GF-D8 (cell line): ENCODE measurements around the gene FGF22.
A peak's percentile ranks its signal among the peaks of the same experiment; 100 is the strongest.
"Not testable (repeated sequence)": the region's sequence is repeated elsewhere in the genome, so short reads cannot be mapped to it uniquely, and the experiment has no call there.

ENCODE experiments used
- DNase-seq: peaks from one replicate; lab custom pipeline; 2025; lab: John Stamatoyannopoulos, UW

Gene FGF22

DNA sequence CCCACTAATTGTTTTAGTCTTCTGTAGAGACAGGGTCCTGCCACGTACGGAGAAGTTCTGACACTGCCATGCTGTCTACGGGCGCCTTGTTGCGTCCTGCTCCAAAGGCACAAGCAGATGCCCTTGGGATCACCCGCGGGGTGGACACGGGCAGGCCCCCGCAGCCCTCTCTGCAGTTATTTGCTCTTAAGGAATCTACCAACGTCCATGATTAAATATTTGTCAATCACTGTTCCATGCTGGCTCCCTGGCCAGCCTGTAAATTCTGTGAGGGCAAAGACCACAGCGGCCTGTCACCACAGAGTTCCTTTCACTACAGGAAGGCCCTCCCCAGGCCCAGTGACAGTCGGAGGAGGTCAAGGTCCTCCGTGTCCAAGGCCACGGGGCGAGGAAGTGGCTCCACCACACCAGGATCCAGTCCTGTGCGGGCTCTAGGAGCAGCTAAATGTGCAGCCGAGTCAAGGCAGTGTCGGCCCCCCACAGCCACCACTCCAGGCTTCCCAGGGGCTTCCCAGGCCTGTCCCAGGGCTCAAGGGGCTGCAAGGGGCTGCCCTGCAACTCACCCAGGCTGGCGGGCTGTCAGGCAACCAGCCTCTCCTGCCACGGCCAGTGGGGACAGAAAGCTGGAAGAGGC, 21.2 kb downstream of the FGF22 start:
- DNase-seq = no peak

DNA sequence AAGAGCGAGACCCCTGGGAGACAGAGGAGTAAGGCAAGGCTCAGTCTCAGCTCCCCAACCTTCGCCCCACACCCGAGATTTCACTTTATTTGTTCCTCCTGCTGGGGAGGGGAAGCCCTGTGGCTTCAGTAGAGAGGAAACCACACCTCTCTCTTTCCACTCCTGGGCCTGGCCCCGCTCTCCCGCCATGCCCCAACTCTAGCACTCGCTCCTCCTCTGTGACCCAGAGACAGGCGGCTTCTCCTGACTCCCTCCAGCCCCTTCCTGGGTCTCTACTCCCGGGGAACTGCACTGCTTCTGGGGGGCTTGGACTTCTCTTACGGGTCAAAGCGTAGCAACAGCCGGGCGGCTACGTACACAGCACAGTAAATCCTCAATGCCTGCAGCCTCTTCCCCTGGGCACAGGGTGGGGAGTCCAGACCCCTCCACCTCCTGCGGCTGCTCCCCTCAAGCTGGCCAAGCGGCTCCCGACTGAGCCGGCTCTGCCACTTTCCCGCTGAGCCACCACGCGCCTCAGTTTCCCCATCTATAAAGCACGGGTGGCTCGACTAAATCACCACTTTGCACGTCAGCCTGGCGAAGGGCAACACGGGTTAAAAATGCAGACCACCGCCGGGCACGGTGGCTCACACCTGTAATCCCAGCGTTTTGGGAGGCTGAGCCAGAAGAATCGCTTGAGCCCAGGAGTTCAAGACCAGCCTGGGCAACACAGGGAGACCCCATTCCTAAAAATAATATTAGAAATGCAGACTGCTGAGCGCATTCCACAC, 21.9 kb downstream of the FGF22 start:
- peak; percentile 40 for DNase-seq

DNA sequence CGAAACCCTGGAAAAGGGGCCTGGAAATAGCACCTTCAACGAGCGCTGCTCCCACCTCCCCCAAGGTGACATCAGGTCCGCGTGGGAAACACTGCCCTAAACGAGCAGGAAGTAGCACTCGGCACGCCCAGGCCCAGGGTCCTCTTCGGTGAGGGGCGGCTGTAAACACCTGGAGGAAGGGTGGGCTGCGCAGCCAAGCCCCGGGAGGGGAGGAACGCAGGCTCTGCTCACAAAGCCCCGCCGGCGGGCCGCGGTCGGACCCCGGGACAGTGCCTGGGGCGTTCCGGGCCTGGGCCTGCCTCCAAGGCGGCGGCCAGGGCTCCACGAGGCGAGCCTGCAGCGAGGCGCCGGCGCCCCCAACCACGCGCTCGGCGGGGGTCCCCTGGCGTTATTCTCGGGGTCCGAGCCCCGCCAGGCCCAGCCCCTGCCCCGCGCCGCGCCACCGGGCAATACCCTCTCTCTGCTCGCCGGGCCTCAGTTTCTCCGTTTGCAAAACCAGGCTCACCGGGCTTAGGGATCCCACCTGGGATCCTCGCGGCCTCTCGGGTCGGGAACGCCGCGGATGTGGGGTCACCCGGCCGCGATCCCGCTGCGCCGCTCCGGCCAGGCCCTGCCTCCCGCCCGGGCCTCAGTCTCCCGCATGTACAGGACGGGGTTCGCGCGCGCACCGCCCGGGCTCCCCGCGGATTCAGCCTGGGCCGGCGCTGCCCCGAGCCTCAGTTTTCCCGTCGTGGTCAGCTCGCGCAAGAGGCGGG, 22.7 kb downstream of the FGF22 start:
- no peak for DNase-seq

DNA sequence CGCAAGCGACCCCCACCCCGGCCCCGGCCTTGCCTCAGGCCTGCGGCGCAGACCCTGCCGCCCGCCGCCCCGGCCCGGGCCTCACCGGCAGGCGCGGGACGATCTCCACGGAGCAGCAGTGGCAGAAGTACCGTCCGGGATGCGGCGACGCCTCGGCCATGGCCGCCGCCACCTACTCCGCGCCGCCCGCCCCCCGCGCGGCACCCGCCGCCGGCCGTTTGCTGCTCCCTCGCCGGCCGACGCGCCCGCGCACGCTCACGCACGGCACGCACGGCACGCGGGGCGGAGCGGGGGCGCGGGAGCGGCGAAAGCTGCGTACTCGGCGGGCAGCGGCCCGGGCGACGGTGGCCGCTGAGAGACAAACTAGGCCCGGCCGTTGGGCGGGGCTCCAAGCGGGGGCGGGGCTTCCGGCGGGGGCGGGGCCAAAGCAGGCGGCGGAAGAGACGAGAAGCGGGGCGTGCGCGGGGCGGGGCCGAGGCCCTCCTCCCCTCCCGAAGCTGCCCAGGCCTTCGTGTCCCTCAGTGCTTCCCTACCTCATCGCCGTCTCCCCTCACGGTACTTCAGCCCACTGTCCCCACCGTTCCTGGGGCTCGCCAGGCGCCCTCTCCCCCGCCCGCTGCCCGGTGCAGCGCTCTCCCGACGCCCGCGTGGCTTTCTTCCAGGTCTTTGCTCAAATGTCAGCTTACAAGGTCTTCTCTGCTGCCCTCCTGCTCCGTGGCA, 23.4 kb downstream of the FGF22 start, which contains the start of gene RNF126:
Gene RNF126 (minus strand): TSS at position 253 of the 720 bp plus-strand sequence. CDS start 93 bp downstream, at position 160.
- DNase-seq = peak; percentile 84

DNA sequence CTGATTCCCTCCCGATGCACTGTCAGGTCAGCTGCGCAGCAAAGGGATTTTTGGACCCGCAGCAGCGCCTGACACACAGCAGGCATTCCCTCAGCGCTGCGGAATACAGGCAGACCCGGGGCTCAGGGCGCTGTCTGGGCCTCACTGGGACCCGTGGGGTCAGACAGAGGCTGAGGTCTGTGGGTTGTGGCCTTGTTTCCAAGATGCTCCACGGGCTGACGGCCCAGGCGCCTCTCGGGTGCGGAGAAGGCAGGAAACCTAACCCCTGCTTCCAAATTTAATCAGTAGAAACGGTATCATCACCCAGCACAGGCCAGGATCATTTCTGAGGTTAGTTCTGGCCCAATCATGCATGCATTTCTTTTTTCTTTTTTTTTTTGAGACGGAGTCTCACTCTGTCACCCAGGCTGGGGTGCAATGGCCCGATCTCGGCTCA, 24.0 kb downstream of the FGF22 start:
- peak; percentile 46 for DNase-seq

DNA sequence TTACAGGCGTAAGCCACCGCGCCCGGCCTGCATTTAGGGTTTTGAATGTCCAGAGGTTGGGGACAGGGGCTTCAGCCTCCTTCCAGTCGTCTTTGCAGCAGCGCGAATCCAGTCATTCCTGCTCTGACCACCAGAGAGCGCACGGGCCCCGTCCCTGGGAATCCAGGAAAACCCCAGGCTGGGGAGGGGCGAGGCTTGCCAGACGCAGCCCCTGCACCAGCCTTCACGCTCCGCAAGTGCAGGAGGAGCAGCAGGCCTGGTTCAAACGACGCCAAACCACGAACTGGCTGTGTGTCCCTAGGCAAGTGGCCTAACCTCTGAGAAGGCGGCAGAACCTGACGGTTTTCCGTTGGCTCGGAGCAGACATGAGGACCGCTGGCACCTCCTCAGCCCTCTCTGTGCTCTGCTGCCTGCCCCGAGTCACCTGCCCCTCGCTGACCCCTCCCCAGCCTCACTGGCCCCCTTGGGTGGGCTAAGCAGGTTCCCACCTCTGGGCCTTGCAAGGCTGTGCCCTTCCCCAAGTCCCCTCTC, 25.3 kb downstream of the FGF22 start:
- peak; percentile 49 for DNase-seq

DNA sequence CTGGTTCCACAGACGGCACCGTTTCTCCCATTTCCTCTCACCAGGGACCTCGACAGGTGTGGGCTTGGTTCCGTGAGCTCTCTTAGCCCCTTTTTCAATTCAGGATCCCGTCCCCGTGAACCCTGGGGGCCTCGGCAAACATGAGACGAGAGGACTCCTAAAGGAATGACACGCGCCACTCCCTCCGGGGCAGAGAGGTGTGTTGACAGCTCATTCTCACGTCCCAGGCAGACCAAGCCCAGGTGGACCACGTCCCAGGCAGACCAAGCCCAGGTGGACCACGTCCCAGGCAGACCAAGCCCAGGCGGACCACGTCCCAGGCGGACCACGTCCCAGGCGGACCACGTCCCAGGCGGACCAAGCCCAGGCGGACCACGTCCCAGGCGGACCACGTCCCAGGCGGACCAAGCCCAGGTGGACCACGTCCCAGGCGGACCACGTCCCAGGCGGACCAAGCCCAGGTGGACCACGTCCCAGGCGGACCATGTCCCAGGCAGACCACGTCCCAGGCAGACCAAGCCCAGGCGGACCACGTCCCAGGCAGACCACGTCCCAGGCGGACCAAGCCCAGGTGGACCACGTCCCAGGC, 27.4 kb downstream of the FGF22 start:
- not testable (repeated sequence) for DNase-seq

DNA sequence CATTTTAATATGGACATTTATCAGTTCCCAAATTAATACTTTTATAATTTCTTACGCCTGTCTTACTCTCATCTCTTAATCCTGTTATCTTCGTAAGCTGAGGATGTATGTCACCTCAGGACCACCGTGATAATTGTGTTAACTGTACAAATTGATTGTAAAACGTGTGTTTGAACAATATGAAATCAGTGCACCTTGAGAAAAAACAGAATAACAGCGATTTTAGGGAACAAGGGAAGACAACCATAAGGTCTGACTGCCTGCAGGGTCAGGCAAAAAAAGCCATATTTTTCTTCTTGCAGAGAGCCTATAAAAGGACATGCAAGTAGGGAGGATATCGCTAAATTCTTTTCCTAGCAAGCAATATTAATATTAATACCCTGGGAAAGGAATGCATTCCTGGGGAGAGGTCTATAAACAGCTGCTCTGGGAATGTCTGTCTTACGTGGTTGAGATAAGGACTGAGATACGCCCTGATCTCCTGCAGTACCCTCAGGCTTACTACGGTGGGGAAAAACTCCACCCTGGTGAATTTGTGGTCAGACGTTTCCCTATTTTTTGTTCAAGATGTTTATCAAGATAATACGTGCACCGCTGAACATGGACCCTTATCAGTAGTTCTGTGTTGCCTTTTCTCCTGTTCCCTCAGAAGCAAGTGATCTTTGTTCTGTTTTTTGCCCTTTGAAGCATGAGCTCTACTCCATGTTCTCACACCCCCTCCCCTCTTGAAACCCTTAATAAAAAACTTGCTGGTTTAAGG, 29.2 kb downstream of the FGF22 start:
- DNase-seq = peak; percentile 91

DNA sequence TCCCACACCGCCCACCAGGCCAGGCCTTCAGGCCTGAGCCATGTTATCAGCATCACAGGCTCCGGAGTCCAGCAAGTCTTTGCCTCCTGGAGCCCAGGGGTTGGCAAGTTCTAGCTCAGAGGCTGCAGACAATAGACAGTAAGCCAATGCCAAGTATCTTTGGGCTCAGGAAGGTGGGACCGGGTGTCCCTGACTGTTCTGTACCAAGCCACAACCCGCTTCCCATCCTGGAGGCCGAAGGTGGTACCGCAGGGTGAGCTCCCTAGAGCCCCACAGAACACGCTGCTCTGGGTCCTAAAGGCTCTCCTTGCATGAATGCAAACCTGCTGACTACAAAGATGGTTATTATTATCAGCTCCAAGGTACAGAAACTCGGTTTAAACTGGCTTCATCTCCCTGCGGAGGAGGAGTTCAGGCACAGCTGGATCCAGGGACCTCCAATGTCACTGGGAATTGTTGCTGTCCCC, 31.0 kb downstream of the FGF22 start:
- DNase-seq = no peak

DNA sequence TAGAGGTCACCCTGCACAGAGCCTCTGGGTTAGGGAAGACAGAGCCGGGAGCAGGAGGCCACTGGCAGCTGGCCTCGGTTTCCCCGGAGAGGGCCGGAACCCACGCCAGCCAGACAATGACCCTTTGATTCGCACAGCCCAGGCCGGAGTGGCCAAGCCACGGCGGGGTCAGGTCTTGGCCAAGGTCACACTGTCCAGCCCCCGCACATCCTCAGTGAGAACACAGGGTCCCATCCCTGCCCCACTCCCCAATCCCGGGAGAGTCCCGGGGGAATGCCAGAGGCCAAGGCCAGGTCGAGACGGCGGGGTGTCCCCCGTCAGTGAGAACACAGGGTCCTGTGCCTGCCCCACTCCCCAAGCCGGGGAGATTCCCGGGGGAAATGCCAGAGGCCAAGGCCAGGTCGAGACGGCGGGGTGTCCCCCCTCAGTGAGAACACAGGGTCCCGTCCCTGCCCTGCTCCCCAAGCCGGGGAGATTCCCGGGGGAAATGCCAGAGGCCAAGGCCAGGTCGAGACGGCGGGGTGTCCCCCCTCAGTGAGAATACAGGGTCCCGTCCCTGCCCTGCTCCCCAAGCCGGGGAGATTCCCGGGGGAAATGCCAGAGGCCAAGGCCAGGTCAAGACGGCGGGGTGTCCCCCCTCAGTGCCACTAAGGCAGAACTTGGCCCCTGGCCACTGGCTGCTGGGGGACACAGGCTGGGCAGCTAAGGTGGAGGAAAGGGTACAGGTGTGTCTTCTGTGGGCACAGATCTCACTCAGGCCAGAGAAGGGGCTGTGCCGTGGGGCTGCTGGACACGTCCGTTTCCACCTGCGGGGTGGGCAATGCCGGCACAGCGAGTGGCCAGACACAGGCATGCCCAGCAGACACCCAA, 34.8 kb downstream of the FGF22 start:
- DNase-seq = no peak

DNA sequence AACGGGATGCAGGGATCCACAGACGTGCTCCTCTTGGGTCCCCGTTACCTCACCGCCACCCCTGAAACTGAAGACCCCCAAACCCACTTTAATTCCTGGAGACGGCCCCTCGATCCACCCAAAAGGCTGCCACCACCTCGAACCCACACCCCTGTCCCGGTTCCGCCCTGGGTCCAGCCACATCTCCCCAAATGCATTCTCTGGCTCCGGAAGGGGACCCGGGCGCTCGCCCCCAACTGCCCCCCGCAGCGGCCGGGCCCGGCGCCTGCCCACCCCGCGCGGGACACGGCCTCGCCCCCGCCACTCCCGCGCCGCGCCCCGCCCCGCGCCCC, 36.3 kb downstream of the FGF22 start:
- no peak for DNase-seq

DNA sequence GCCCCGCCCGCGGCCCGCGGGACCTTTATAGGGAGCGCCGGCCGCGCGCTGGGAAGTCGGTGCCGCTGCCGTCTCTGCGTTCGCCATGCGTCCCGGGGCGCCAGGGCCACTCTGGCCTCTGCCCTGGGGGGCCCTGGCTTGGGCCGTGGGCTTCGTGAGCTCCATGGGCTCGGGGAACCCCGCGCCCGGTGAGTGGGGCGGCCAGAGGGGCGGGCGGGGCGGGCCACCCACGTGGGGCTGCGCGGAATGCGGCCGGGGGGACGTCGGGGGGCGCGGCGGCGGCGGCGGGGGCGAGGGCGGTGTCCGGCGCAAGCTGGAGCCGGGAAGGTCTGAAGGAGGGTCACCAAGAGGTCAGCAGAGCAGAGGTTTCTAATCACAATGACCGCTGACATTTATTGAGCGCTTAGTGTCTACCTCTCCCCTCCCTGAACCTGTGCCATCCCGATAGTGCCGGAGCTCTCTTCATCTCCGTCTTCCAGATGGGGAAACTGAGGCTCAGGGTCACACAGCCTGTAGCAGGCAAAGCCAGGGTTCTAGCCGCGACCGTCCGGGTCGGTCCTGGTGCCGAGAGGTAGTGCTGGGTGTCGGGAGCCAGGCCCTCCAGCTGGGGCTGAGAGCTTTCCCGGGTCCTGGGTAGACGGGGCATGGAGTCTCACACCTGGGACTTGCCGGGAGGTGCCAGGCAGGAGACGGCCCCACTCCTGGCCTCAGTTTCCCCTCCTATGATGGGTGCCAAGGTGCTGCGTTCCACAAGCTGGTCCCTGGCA, 36.8 kb downstream of the FGF22 start, which contains the start of gene FSTL3:
Gene FSTL3 (plus strand): TSS at position 54 of the 767 bp plus-strand sequence. CDS start 32 bp downstream, at position 86.
- DNase-seq = no peak

DNA sequence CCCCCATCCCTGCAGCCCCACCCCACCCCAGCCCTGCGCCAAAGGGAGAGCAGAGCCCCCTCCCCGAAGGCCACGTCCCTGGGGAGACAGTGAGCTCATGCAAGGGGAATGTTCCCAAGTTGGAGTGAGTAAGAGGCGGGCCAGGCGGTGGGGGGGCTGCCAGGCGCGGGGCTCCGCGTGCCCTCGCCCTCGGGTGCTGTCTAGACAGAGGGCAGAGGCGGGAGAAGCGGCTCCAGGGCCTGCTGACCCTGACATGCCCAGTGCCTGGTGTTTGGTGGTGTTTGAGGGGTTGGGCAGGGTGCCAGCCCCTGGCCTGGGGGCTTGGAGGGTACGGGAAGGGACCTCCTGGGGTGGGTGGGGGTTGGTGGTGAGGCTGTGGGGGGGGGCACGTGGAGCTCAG, 37.5 kb downstream of the FGF22 start:
- no peak for DNase-seq

DNA sequence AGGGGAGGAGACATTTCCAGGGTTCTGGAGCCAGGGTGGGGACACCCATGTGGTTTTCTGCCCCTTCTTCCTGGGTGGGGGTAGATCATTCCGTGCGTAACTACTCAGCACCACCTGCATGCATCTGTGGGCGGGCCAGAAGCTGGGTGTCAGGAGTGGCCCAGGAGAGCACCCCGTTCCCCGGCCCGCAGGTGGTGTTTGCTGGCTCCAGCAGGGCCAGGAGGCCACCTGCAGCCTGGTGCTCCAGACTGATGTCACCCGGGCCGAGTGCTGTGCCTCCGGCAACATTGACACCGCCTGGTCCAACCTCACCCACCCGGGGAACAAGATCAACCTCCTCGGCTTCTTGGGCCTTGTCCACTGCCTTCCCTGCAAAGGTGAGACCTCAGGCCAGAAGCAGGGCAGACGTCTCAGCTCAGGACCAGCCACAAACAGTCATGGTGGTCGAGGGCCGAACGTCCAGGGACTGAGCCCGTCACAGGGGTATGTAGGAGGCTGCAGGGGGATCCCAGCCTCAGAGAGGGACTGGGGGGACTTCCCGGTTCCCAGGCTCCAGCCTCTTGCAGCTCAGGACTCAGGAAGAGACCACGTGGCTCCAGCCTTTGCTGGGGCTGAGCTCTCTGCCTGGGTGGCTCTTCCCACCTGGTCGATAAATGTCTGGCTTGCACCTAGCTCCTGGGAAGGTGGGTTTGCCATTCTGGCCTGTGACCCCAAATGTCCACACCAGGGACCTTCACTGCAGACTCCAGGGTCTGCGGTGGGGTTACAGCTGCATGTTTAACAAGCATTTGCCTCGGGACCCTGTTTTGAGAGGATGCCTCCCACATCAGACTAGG, 38.1 kb downstream of the FGF22 start:
- DNase-seq = no peak

DNA sequence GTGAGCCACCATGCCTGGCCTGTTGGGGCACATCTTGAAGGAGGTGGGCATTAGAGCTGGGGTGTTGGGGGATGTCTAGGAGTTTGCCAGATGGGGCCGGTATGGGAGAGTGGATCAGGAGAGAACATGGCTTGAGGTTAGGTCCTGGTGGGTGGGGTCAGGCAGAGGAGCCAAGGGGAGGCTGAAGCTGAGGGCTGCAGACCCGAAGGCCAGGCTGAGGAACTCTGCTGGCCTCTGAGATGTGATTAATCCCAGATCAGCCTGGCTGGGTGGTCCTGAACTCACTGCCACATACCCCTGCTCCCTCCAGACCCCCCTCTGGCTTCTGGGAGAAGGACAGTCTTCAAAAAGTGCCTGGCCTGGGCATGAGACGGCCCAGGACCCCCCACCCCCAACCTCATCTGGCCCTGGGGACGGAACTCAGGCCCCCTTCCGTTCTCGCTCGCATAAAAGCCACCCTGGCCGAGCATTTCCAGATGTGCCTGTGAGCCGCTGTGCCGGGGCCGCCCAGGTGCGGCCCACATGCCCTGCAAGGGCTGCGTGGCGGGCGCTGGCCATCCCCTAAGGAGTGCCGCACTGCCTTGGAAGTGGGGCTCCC, 39.2 kb downstream of the FGF22 start:
- DNase-seq = no peak

DNA sequence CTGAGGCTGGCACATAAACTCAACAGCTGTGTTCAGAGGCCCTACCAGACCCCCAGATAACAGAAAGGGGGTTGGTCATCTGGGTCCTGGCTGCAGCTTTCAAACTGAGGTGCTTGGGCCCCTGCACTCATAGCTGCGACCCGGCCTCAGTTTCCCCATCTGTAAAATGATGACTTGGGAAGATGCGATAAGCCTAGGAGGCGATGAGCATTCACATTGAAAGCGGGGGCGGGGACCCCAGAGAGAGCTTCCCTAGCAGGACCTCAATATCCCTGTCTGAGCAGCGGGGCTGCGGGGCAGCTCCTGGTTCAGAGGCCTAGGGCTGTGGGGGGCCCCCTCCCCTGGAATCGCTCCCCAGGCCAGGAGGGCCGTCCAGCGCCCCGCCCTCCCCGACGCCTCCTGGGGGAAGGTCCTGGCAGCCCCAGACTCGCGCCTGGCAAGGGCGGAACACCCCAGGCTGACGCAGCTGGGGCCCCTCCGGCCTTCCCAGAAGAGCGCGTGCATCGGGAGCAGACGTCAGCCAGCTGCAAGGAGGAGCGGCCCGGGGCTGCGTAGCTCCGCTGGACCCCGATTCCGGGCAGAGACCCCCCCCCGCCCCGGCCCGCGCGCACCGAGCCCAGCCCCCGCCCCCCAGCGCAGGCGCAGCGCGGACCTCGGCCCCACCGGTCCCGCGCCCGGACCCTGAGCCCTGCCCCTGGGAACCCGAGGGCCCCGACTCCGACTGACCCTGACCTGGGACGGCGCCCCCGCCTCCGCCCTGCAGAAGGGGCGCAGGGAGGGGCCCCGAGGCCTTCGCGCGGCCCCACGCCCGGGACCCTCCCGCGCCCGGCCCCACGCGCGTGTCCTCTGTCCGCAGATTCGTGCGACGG, 40.0 kb downstream of the FGF22 start:
- peak; percentile 19 for DNase-seq
